GM21717 (cell line): Measurements from ENCODE around the gene MARS1.

Experiments used
- ATAC-seq: cut with Tn5 transposase; IDR thresholded peaks from one replicate; pipeline ENCODE4 v1.9.1; 2021; ENCODE audit warnings: mild to moderate bottlenecking, moderate library complexity; ENCODE audit not compliant: unreplicated experiment

The MARS1 gene

DNA sequence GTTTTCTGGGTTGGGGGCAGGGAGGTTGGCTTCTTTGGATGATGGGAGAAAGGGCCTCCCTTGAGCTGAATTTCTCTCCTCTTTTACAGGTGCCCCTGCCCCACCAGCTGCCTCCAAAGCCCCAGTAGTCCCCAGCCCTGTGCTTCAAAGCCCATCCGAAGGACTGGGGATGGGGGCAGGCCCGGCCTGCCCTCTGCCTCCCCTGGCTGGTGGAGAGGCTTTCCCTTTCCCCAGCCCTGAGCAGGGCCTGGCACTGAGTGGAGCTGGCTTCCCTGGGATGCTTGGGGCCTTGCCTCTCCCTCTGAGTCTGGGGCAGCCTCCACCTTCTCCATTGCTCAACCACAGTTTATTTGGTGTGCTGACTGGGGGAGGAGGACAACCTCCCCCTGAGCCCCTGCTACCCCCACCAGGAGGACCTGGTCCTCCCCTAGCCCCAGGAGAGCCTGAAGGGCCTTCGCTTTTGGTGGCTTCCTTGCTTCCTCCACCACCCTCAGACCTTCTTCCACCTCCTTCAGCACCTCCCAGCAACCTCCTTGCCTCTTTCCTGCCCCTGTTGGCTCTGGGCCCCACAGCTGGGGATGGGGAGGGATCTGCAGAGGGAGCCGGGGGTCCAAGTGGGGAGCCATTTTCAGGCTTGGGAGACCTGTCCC lies 38.7 kb downstream of the MARS1 start:
- ATAC-seq, result no peak

- ATAC-seq, result no peak
Observed at GRCh38 chr12:57527184-57527583, 39.3 kb downstream of the MARS1 start.

DNA sequence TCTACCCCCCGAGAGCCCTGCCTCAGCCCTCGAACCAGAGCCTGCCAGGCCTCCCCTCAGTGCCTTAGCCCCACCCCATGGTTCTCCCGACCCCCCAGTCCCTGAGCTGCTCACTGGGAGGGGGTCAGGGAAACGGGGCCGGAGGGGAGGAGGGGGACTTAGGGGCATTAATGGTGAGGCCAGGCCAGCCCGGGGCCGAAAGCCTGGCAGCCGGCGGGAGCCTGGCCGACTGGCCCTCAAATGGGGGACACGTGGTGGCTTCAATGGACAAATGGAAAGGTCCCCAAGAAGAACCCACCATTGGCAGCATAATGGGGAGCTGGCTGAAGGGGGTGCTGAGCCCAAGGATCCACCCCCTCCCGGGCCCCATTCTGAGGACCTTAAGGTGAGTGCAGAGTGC lies 40.3 kb downstream of the MARS1 start:
- no peak for ATAC-seq

DNA sequence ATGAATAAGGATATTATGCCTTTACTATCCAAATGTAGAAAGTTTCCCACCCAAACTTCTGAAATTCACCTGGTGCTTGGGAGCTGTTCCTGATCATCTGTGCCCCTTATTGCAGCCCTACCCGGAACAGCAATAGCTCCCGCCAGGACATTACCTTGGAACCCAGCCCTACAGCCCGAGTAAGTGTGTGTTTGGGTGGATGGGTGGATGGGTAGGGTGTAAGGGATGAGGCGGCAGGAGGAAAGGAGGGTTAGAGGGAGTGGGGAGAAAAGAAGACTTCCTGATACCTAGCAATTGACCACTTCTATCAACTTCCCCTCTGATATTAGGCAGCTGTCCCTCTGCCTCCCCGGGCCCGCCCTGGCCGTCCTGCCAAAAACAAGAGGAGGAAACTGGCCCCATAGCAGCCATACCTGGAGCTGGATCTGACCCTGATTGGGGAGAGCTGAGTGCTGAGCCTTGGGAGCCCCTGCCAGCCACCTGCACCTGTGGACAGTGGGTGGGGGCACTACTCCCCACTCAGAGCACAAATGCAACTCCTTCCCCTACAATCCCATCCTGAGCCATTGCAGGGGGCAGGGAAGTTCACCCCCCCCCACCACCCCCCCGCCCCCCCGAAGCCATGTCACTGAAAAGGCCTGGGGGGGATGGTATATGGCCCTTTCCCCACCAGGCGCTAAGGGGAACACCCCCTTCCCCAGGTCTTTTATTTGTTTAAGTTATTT lies 41.1 kb downstream of the MARS1 start:
- no peak for ATAC-seq

DNA sequence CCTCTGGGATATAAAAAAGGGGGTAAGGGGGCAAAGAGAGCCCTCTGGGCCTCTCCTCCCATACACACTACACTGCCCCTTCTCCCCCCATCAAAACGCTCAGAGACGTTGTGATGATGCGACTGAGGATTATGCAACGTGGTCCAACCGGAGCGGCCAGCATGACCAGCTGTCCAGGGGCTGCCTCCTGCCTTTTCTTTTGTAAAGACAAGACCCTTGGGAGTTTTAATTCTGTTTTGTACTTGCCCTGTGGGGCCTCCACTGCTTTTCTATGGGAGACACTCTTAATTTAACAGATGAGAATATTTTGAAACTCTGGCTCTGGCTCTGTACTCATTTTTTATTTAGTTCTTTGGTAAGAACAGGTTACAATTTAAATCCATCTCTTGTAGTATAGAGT lies 42.0 kb downstream of the MARS1 start:
- ATAC-seq, result no peak

DNA sequence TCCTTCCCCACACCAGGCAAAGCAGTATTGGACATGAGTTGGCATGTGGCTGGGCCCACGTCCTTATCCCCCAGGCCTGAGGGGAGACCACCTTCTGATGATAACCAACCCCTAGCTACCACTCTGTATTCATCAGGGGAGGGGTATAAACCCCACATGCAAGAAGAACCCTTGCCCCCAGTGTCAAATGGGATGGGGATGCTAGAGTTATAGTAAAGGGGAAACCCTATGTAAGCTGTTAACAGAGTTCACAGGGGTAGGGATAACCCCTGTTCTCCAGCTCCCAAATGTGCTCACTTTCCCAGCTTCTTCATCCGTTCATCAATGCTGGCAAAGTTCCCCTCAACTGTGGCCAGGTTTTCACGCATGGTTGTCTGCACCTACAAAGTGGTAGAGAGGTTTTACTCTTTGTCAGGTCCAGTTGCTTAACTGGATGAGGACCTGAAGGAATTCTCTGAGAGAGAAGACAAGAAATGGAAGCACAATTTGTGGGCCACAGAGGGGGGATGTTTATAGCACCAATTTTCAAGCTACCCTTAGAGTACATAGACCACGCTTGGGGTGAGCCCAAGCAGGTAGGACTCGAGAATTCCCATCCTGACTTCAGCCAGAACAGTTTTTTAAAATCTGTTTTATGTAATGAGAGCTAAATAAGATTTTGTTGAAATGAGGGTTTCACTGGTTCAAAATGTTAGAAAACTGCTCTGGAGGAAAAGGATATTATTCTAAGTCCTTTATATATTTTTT lies 42.7 kb downstream of the MARS1 start:
- no peak for ATAC-seq

- ATAC-seq, result no peak
Observed at GRCh38 chr12:57531836-57532235, 44.0 kb downstream of the MARS1 start.

DNA sequence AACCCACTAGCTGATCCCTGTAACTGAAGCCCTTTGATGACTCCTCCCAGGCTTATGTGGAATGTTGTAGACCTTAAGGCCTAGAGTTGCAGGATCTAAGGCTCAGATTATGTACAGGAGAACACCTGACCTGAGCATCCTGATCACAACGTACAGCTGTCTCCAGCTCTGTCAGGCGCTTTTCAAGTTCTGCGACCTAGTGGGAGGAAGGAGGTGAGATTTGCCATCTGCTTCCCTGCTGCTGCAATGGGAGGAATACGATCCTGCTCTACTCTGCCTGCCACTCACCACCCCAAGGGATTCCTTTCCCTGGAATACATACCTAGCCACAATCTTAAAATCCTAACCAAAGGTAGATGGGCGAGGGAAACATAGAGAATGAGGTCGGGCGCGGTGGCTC lies 45.2 kb downstream of the MARS1 start:
- ATAC-seq, result no peak

DNA sequence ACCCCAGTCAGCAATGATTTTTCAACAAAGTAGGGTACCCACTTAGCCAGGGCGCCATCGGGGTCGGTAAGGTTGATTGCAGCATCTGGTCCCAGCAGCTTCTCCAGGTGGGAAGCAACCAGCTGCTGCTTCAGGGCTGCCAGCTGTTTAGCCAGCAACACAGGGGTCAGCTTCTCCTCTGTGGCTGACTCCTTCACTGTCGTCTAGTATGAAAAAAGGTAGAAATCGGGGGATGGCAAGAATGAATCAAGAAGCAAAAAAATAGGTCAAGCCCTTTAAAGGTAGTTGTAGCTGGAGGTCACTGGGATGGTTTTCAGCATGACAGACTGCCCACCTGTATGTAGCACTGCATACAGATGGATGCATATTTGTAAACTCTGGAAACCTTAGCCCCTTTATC lies 46.4 kb downstream of the MARS1 start:
- ATAC-seq, result no peak

GRCh38 chr12:57534991-57535543 lies 47.2 kb downstream of the MARS1 start:
- ATAC-seq, result no peak

- ATAC-seq, result no peak
Observed at GRCh38 chr12:57535764-57536596, 48.1 kb downstream of the MARS1 start.

DNA sequence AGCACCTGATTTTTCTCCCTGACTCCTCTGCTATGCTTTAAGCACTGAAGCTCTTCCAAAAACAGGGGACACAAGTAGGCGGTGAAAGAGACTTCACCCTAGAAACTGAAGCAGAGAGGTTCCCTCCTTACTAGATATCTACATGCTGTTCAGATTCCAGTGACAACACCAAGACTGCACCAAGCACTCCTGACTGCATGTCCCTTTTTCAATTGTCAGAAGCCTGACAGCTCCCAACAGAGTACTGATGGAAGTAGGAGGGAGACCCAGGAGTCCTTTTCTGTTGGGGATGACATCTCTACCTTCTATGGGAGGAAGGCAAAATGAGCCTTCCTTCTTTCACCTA lies 48.7 kb downstream of the MARS1 start:
- ATAC-seq, result no peak

DNA sequence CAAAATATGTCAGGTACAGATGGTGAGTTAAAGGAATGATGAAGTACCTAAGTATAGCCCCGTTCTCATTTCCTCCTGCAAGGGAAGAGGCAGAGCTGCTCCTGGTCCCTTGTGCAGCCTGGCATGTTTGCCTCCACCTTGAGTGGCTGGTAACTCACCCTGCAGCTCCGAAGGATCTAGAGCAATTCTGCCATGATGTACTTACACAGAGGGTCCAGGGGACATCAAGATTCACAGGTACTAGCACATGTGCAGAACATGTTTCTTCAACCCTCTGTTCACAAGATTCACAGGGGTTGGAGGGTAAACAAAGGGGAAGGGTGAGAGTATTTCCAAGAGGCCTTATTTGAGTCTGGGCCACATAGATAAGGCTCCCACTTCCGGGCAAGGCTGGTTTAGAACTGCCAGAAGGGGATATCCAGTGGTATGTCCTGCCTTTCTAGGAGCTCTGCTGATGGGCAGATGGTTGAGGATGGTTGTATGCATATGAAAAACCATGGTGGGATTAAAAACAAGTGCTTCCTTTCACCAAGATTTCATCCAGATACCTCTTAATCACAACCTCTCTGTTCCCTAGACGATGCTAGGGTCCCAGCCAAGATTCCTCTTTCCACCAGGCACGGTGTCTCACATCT lies 51.4 kb downstream of the MARS1 start:
- no peak for ATAC-seq

DNA sequence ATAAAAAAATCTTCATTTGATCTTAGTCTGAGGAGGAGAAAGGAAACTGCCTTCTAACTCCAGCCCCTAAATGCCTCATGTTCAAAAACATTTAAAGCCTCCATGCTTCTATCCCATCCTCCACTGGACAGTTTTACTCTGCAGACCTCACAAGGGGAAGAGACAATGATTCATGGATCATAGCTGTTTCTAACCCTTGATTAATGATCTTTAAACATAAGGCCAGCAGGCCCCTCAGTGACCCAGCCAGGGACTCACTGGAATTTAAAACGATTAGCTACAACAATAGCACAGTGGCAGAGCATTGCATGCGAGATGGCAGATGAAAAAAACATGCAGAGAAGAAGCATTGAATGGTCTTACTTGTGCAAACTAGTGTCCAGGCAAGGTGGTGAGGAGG lies 53.1 kb downstream of the MARS1 start:
- no peak for ATAC-seq

DNA sequence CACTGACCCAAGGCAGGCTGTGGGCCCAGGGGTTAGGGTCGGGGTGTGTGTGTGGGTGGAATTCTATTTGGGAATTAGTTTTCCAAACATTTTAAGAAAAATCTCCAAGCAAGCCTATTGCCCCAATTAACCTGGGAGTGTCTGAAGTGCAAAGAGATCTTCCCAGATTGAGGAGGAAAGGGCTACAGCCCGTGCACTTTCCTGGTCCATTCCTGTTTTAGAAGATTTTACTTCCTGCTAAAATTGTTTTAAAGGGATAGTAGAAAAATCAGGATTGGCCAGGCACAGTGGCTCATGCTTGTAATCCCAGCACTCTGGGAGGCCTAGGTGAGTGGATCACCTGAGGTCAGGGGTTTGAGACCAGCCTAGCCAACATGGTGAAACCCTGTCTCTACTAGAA lies 53.8 kb downstream of the MARS1 start:
- no peak for ATAC-seq

DNA sequence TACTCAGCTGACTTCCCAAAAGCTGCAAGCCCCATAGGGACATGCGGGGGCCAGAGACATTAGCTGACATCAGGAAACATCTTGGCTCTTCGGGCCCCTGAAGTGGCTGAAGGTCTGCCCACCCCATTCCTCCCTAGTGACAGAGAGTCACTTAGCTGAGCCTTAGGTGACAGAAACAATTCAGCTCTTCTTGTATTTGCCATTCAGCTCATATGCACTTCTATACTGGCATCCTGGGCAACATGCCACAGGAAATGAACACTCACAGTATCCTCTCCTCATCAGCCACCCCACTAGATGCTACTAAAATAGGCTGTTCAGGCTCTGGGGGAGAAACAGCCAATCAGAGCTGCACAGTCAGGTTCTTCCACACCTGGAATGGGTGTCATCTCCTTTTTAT lies 55.7 kb downstream of the MARS1 start:
- no peak for ATAC-seq

- no peak for ATAC-seq
Observed at GRCh38 chr12:57545809-57546437, 58.1 kb downstream of the MARS1 start.

DNA sequence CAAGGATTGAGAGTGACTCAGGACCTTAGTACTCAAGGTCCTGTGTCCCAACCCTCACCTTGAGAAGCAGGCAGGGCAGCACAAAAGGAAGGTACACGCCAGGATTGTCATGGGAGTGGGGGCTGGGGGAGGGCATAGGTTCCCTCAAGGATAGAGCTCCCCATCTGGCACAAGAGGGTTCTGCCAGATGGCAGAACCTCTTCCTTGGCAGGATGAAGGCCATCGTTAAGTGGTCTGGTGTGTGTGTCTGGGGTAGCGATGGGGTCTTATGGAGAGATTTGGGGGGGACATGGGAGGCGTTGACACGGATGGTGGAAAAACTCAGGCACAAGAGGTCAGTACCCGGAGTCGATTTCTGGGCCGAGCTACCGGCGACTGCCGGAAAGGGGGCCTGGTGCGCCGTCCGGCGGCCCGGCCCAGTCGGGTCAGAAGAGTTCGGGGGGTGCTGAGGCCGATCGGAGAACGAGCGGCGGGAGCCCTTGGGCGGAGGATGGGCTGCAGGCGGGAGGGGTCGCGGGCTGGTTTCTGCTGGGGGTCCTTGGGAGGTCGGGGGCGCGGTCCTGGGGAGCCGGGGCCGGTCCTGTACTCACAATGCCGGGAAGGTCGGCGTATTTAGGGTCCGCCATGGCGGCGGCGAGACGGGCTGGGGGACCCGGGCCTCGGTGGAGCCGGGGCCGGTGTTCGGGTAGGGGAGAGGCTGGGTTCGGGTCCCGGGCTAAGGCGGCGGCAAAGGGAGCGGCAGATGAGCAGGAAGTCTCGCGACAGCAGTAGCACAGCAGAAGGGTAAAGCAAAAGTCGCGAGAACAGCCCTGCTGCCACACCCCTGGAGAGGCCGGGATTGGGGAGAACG lies 58.8 kb downstream of the MARS1 start, which contains the start of gene DCTN2:
TSS of gene DCTN2 (minus strand) at position 755 of the 850 bp plus-strand sequence. CDS start at position 626, 129 bp downstream.
- ATAC-seq, result peak; percentile 98
